ENCODE data around the gene IQCM. TPM values are rescaled to one million over a fixed set of nuclear protein-coding genes. Genes with fewer than 3 reads are reported as not detected.

Gene IQCM
- total RNA-seq, 6 experiments from 2014 or later = 0.10 TPM; not detected in 5

DNA sequence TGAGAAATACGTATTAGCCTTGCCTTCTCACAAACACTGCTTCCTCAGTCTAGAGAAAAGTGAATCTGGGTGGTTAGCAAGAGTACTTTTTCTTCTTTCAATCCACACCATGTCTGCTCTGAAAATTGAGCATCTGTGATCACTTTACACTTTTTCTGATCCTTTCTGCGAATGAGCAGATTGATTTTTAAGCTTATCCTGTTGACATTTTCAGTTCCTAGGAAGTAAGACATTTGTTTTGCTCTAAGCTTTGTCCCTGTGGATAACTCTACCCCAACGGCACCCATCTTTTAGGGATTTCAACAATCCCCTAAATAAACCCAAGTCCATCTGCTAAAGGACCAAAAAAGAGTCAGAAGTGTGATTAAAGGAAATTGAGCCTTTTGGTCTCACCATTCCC is 487.5 kb downstream of the IQCM start:
- H3K4me3 Mint-ChIP-seq = no peak overlapping the region
- TF ChIP-seq, protein P1, sequence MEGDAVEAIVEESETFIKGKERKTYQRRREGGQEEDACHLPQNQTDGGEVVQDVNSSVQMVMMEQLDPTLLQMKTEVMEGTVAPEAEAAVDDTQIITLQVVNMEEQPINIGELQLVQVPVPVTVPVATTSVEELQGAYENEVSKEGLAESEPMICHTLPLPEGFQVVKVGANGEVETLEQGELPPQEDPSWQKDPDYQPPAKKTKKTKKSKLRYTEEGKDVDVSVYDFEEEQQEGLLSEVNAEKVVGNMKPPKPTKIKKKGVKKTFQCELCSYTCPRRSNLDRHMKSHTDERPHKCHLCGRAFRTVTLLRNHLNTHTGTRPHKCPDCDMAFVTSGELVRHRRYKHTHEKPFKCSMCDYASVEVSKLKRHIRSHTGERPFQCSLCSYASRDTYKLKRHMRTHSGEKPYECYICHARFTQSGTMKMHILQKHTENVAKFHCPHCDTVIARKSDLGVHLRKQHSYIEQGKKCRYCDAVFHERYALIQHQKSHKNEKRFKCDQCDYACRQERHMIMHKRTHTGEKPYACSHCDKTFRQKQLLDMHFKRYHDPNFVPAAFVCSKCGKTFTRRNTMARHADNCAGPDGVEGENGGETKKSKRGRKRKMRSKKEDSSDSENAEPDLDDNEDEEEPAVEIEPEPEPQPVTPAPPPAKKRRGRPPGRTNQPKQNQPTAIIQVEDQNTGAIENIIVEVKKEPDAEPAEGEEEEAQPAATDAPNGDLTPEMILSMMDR (IDR thresholded peaks at IDR 0.05) = no peak
- DNase-seq = no peak
- no peaks in the 10 kb centered on the region for H3K36me3 Mint-ChIP-seq (ENCODE audit: low read depth)
- peaks cover 23% of the 10 kb centered on the region for H3K9me3 Mint-ChIP-seq
- H3K27ac Mint-ChIP-seq = no peak overlapping the region
- H3K4me1 Mint-ChIP-seq (ENCODE audit: low read depth) = no peaks in the 10 kb centered on the region
- H3K27me3 Mint-ChIP-seq (ENCODE audit: insufficient read depth) = no peaks in the 10 kb centered on the region

DNA sequence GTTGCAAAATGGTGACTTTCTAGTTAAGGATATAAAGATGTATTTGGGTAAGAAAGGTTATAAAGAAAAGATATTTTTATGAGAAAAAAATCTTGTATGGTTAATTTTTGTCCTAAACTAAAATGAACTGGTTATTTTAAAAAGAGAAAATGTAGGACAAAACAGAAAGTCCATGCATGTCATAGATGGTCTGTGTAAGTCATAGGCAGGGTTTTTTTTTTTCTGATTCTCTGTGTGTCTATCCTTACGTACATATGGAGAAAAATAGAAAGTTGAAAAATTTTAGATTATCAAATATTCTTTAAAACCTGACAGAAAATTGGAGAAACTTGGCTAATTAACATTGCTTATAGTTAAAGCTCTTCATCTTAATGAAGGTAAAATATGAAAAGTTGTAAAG is 493.4 kb downstream of the IQCM start:
- peaks cover 45% of the 10 kb centered on the region for H3K9me3 Mint-ChIP-seq
- TF ChIP-seq, protein P1 (IDR thresholded peaks at IDR 0.05) = no peak

DNA sequence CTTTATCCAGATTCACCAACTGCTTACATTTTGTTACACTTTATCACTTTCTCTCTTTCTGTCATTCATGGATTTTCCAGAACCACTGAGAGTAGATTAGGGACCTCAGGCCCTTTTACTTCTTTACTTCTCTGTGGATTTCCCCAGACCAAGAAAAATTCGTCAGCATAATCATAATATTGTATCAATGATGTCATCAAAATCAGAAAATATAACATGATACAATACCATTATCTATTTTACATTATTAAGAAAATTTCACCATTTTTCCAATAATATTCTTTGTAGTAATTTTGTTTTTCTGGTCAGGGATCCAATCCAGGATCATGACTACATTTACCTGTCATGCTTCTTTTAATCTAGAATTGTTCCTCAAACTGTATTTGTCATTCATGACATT is 494.2 kb downstream of the IQCM start:
- Mint-ChIP-seq H3K4me1 (ENCODE audit: low read depth) (no peaks in the 10 kb centered on the region), H3K9me3 (peaks cover 45% of the 10 kb centered on the region), H3K27ac (no peak overlapping the region), H3K27me3 (ENCODE audit: insufficient read depth) (no peaks in the 10 kb centered on the region), H3K36me3 (ENCODE audit: low read depth) (no peaks in the 10 kb centered on the region), H3K4me3 (no peak overlapping the region)
- no peak for DNase-seq
- TF ChIP-seq, protein P1 (IDR thresholded peaks at IDR 0.05) = no peak

More for the DNA sequence above, 493.4 kb downstream of the IQCM start:
- no peak overlapping the region for H3K27ac Mint-ChIP-seq
- no peaks in the 10 kb centered on the region for H3K36me3 Mint-ChIP-seq (ENCODE audit: low read depth)
- no peaks in the 10 kb centered on the region for H3K27me3 Mint-ChIP-seq (ENCODE audit: insufficient read depth)
- no peak overlapping the region for H3K4me3 Mint-ChIP-seq
- no peak for DNase-seq
- H3K4me1 Mint-ChIP-seq (ENCODE audit: low read depth) = no peaks in the 10 kb centered on the region

GRCh38 chr4:149311076-149311475 is 504.6 kb downstream of the IQCM start:
- Mint-ChIP-seq H3K9me3 (peaks cover 10% of the 10 kb centered on the region), H3K36me3 (ENCODE audit: low read depth) (no peaks in the 10 kb centered on the region), H3K27ac (no peak overlapping the region), H3K4me1 (ENCODE audit: low read depth) (no peaks in the 10 kb centered on the region), H3K4me3 (no peak overlapping the region), H3K27me3 (ENCODE audit: insufficient read depth) (no peaks in the 10 kb centered on the region; the same call in 1 of the 2 replicates)
- no peak for DNase-seq
- TF ChIP-seq, protein P1 (IDR thresholded peaks at IDR 0.05) = no peak

DNA sequence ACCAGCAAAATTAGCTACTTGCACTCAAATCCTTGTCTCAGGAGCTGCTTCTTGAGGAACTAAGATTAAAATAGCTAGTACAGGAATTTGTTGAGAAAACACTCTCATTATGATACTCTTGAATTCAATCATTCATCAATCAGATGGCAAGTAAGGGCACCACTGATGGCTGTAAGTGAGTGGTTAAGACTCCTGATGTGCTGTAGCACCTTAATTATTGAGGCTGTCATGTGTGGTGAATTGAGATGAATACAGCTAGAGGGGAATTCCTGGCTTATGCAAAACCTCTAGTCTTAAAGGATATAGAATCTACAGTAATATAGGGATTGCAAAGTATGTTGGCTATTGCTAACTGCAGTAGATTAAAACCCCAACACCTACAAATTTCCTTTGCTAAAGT is 509.1 kb downstream of the IQCM start:
- TF ChIP-seq, protein P1 (IDR thresholded peaks at IDR 0.05) = no peak
- H3K27me3 Mint-ChIP-seq (ENCODE audit: insufficient read depth) = no peaks in the 10 kb centered on the region
- H3K9me3 Mint-ChIP-seq = peaks cover 5% of the 10 kb centered on the region
- DNase-seq = no peak
- no peak overlapping the region for H3K27ac Mint-ChIP-seq
- H3K36me3 Mint-ChIP-seq (ENCODE audit: low read depth) = no peaks in the 10 kb centered on the region
- no peaks in the 10 kb centered on the region for H3K4me1 Mint-ChIP-seq (ENCODE audit: low read depth)
- H3K4me3 Mint-ChIP-seq = no peak overlapping the region
